Keratinocyte (primary cell): ENCODE measurements around the gene TDP1.
A peak's percentile ranks its signal among the peaks of the same experiment; 100 is the strongest.

Experiments used
- EZH2 ChIP-seq: IDR thresholded peaks from one replicate; pipeline ENCODE4 v1.6.1; 2012; ENCODE audit warnings: inconsistent platforms, mild to moderate bottlenecking, low read length, moderate library complexity
- TF ChIP-seq, protein P1 (sequence below), 3 experiments: IDR thresholded peaks in 1 of 3; conservative IDR thresholded peaks in 1 of 3; optimal IDR thresholded peaks in 1 of 3; 2 replicates in 2 of 3; 3 replicates in 1 of 3; pipeline versions ENCODE3 to v1.5.1; 2011; ENCODE audit warnings: low read length in 3 of 3, mild to moderate bottlenecking in 3 of 3, moderate library complexity in 2 of 3, control low read depth in 1 of 3, inconsistent platforms in 1 of 3; ENCODE audit not compliant: insufficient read depth in 2 of 3; ENCODE audit errors: extremely low read depth in 1 of 3

GRCh38 chr14:89954070-89955021, 1.4 kb upstream of the TDP1 start, which contains the start of gene EFCAB11:
- TF ChIP-seq, protein P1, sequence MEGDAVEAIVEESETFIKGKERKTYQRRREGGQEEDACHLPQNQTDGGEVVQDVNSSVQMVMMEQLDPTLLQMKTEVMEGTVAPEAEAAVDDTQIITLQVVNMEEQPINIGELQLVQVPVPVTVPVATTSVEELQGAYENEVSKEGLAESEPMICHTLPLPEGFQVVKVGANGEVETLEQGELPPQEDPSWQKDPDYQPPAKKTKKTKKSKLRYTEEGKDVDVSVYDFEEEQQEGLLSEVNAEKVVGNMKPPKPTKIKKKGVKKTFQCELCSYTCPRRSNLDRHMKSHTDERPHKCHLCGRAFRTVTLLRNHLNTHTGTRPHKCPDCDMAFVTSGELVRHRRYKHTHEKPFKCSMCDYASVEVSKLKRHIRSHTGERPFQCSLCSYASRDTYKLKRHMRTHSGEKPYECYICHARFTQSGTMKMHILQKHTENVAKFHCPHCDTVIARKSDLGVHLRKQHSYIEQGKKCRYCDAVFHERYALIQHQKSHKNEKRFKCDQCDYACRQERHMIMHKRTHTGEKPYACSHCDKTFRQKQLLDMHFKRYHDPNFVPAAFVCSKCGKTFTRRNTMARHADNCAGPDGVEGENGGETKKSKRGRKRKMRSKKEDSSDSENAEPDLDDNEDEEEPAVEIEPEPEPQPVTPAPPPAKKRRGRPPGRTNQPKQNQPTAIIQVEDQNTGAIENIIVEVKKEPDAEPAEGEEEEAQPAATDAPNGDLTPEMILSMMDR (optimal IDR thresholded peaks at IDR 0.05 in 1 of 3, IDR thresholded peaks at IDR 0.05 in 1 of 3, conservative IDR thresholded peaks at IDR 0.05 in 1 of 3; ENCODE audit: extremely low read depth in 1 of 3, insufficient read depth in 2 of 3, low read length in 3 of 3), result peak in 2 of 3 experiments; percentile 18 to 35
- TF ChIP-seq EZH2, result no peak
